Uterus (tissue), 4 donors: Measurements from ENCODE around the gene ADGRA3. TPM values are rescaled to one million over a fixed set of nuclear protein-coding genes. Genes with fewer than 3 reads are reported as not detected.

Experiments used
- DNase-seq, 2 donors: peaks; one replicate each; pipeline ENCODE4 v3.0.0-alpha.2; 2019 to 2020
- H3K27ac ChIP-seq, 2 donors: fragments of 200-600 bp; sonication (generic); 1 replicate in 1 of 2; 2 replicates in 1 of 2; pipeline ENCODE4 v1.5.1; 2016 to 2018
- H3K27me3 ChIP-seq, 2 donors: fragments of 200-600 bp; sonication (generic); one replicate each; pipeline ENCODE4 v1.5.1; 2018 to 2019; ENCODE audit warnings: control low read depth in 1 of 2
- H3K36me3 ChIP-seq, 2 donors: fragments of 200-600 bp; sonication (generic); one replicate each; pipeline ENCODE4 v1.5.1; 2019; ENCODE audit warnings: control low read depth in 1 of 2
- H3K4me1 ChIP-seq, 2 donors: fragments of 200-600 bp; sonication (generic); one replicate each; pipeline ENCODE4 v1.5.1; 2018 to 2019; ENCODE audit warnings: control low read depth in 1 of 2
- H3K4me3 ChIP-seq, 2 donors: fragments of 200-600 bp; sonication (generic); 1 replicate in 1 of 2; 2 replicates in 1 of 2; pipeline ENCODE4 v1.5.1; 2018 to 2019; ENCODE audit warnings: mild to moderate bottlenecking in 1 of 2
- H3K9me3 ChIP-seq, 2 donors: fragments of 200-600 bp; sonication (generic); one replicate each; pipeline ENCODE4 v1.5.1; 2019; ENCODE audit warnings: control low read depth in 1 of 2
- CTCF ChIP-seq, 4 experiments: fragments of 200-600 bp in 2 of 4; fragments of 450-650 bp in 2 of 4; sonication (generic) in 2 of 4; IDR thresholded peaks; one replicate each; pipeline ENCODE4 v1.5.1; 2016 to 2019; ENCODE audit warnings: antibody characterized with exemption in 4 of 4, mild to moderate bottlenecking in 2 of 4, moderate library complexity in 1 of 4
- POLR2A ChIP-seq, 2 donors: fragments of 450-650 bp; IDR thresholded peaks; one replicate each; pipeline ENCODE4 v1.6.1; 2016; ENCODE audit warnings: antibody characterized with exemption in 2 of 2, mild to moderate bottlenecking in 1 of 2, moderate library complexity in 1 of 2
- intact Hi-C: fragments of 100-400 bp; cut with DNase I; formaldehyde crosslinking; loops from one replicate; pipeline ENCODE4 v1.15.1; 2023; ENCODE audit warnings: low total_unique reads
- total RNA-seq, 4 donors: library from RNA; depleted of rRNA in 3 of 4; stranded (reverse); fragments of >200 nt in 3 of 4; gene quantifications; one replicate each; pipeline versions ENCODE4 v1.1.0 to v1.2.4, GENCODE V29; 2014 to 2023
- donor health status: DM: yes; HTN: yes; CAD: no.

Gene ADGRA3
- total RNA-seq, 4 donors from 2014 or later: 35.3 to 103 (median 45.4) TPM

GRCh38 chr4:22490718-22491315 is 25.0 kb downstream of the ADGRA3 start:
- Histone ChIP-seq H3K27me3 (no peaks in the 10 kb centered on the region), H3K9me3 (no peaks in the 10 kb centered on the region), H3K36me3 (no peaks in the 10 kb centered on the region), H3K27ac (no peak overlapping the region), H3K4me1 (no peaks in the 10 kb centered on the region), H3K4me3 (no peak overlapping the region)
- intact Hi-C loops: no loop called here
- TF ChIP-seq POLR2A (IDR thresholded peaks at IDR 0.05) (no peak), CTCF (IDR thresholded peaks at IDR 0.05) (no peak)
- no peak for DNase-seq

- H3K4me3 ChIP-seq: no peak overlapping the region
- no peaks in the 10 kb centered on the region for H3K36me3 ChIP-seq
- H3K27ac ChIP-seq: no peak overlapping the region
- TF ChIP-seq CTCF (IDR thresholded peaks at IDR 0.05) (no peak), POLR2A (IDR thresholded peaks at IDR 0.05) (no peak)
- intact Hi-C loops: no loop called here
- no peaks in the 10 kb centered on the region for H3K9me3 ChIP-seq
- H3K4me1 ChIP-seq: peaks cover 0 to 2% of the 10 kb centered on the region in 2 donors
- no peaks in the 10 kb centered on the region for H3K27me3 ChIP-seq
- DNase-seq: no peak
These were observed 27.8 kb downstream of the ADGRA3 start for GRCh38 chr4:22488106-22488505.

- H3K4me1 ChIP-seq: peaks cover 0 to 6% of the 10 kb centered on the region in 2 donors
- no peak for DNase-seq
- H3K4me3 ChIP-seq: no peak overlapping the region
- no peaks in the 10 kb centered on the region for H3K27me3 ChIP-seq
- no peaks in the 10 kb centered on the region for H3K9me3 ChIP-seq
- TF ChIP-seq CTCF (IDR thresholded peaks at IDR 0.05): no peak
- no peak for TF ChIP-seq POLR2A (IDR thresholded peaks at IDR 0.05)
- no peaks in the 10 kb centered on the region for H3K36me3 ChIP-seq
- intact Hi-C loops: no loop called here
- H3K27ac ChIP-seq: no peak overlapping the region
These were observed 28.5 kb downstream of the ADGRA3 start for GRCh38 chr4:22487328-22487727.

GRCh38 chr4:22486276-22486675 is 29.6 kb downstream of the ADGRA3 start:
- H3K27me3 ChIP-seq: no peaks in the 10 kb centered on the region
- no peak overlapping the region for H3K27ac ChIP-seq
- peaks cover 3 to 6% of the 10 kb centered on the region in 2 donors for H3K4me1 ChIP-seq
- H3K4me3 ChIP-seq: no peak overlapping the region
- H3K9me3 ChIP-seq: no peaks in the 10 kb centered on the region
- intact Hi-C loops: no loop called here
- no peak for TF ChIP-seq POLR2A (IDR thresholded peaks at IDR 0.05)
- no peak for TF ChIP-seq CTCF (IDR thresholded peaks at IDR 0.05)
- no peak for DNase-seq
- H3K36me3 ChIP-seq: no peaks in the 10 kb centered on the region

- H3K4me3 ChIP-seq: no peak overlapping the region
- no peak for DNase-seq
- no peak for TF ChIP-seq CTCF (IDR thresholded peaks at IDR 0.05)
- TF ChIP-seq POLR2A (IDR thresholded peaks at IDR 0.05): no peak
- no peaks in the 10 kb centered on the region for H3K9me3 ChIP-seq
- peaks cover 4 to 6% of the 10 kb centered on the region in 2 donors for H3K4me1 ChIP-seq
- no peaks in the 10 kb centered on the region for H3K27me3 ChIP-seq
- no peak overlapping the region for H3K27ac ChIP-seq
- no peaks in the 10 kb centered on the region for H3K36me3 ChIP-seq
- intact Hi-C loops: no loop called here
These were observed 30.1 kb downstream of the ADGRA3 start for GRCh38 chr4:22485737-22486136.
